Myocyte (in vitro differentiated cells): ENCODE data around the gene TRIM69. TPM values are rescaled to one million over a fixed set of nuclear protein-coding genes. Genes with fewer than 3 reads are reported as not detected.
"Not testable (repeated sequence)": the region's sequence is repeated elsewhere in the genome, so short reads cannot be mapped to it uniquely, and the experiment has no call there.

Experiments
- DNase-seq: peaks from one replicate; pipeline ENCODE4 v3.0.0-alpha.2; 2012; ENCODE audit warnings: low read depth
- total RNA-seq: library from RNA; depleted of rRNA; stranded (reverse); fragments of >200 nt; gene quantifications from 2 replicates; pipeline ENCODE4 v1.2.3, GENCODE V29; 2014

TRIM69 gene
- total RNA-seq, 1 donor from 2014 or later: 26.8 TPM

GRCh38 chr15:44738340-44738984 is 2.1 kb downstream of the TRIM69 start:
- DNase-seq: peak; percentile 68

- DNase-seq: not testable (repeated sequence)
These were observed 3.0 kb downstream of the TRIM69 start for GRCh38 chr15:44739222-44739847.

GRCh38 chr15:44743454-44743853 is 7.1 kb downstream of the TRIM69 start:
- not testable (repeated sequence) for DNase-seq

GRCh38 chr15:44753345-44753744 is 17.0 kb downstream of the TRIM69 start:
- DNase-seq: no peak

GRCh38 chr15:44763187-44763586 is 26.9 kb downstream of the TRIM69 start:
- DNase-seq: no peak

GRCh38 chr15:44763848-44764247 is 27.5 kb downstream of the TRIM69 start:
- no peak for DNase-seq

GRCh38 chr15:44765036-44765435 is 28.7 kb downstream of the TRIM69 start:
- DNase-seq: no peak

- no peak for DNase-seq
These were observed 33.2 kb downstream of the TRIM69 start for GRCh38 chr15:44769521-44769920.

- DNase-seq: not testable (repeated sequence)
These were observed 34.4 kb downstream of the TRIM69 start for GRCh38 chr15:44770715-44771114.

GRCh38 chr15:44775953-44776352 is 39.6 kb downstream of the TRIM69 start:
- DNase-seq: peak; percentile 24

GRCh38 chr15:44779761-44780160 is 43.4 kb downstream of the TRIM69 start:
- no peak for DNase-seq

- DNase-seq: no peak
These were observed 44.3 kb downstream of the TRIM69 start for GRCh38 chr15:44780608-44781007.

- peak; percentile 17 for DNase-seq
These were observed 44.9 kb downstream of the TRIM69 start for GRCh38 chr15:44781128-44781810.

- peak; percentile 89 for DNase-seq
These were observed 46.2 kb downstream of the TRIM69 start for GRCh38 chr15:44782516-44782915.

GRCh38 chr15:44784918-44785274 is 48.6 kb downstream of the TRIM69 start:
- DNase-seq: not testable (repeated sequence)

GRCh38 chr15:44788748-44789147 is 52.4 kb downstream of the TRIM69 start:
- DNase-seq: no peak

- peak; percentile 41 for DNase-seq
These were observed 53.9 kb downstream of the TRIM69 start for GRCh38 chr15:44790215-44790614.

GRCh38 chr15:44790656-44791055 is 54.3 kb downstream of the TRIM69 start:
- no peak for DNase-seq

- DNase-seq: no peak
These were observed 56.4 kb downstream of the TRIM69 start for GRCh38 chr15:44792715-44793114.

GRCh38 chr15:44794072-44794471 is 57.7 kb downstream of the TRIM69 start:
- peak; percentile 73 for DNase-seq

- no peak for DNase-seq
These were observed 60.2 kb downstream of the TRIM69 start for GRCh38 chr15:44796508-44796907.

GRCh38 chr15:44798826-44799225 is 62.5 kb downstream of the TRIM69 start:
- peak; percentile 19 for DNase-seq

GRCh38 chr15:44801364-44801763 is 65.0 kb downstream of the TRIM69 start:
- DNase-seq: no peak
